Activated effector memory CD4-positive, alpha-beta T cell treated with anti-CD3 and anti-CD28 coated beads, Interleukin-2, amount 50 U/mL, for 16 hours (primary cell): Measurements from ENCODE around the gene TTC23.

Experiments used
- DNase-seq: peaks from one replicate; pipeline ENCODE4 v3.0.0-alpha.2; 2020

The TTC23 gene

GRCh38 chr15:99132634-99133287, 116.6 kb downstream of the TTC23 start:
- no peak for DNase-seq

GRCh38 chr15:99132122-99132521, 117.3 kb downstream of the TTC23 start:
- no peak for DNase-seq

- DNase-seq: peak; percentile 58
These were observed 117.8 kb downstream of the TTC23 start for GRCh38 chr15:99131441-99132023.

DNA sequence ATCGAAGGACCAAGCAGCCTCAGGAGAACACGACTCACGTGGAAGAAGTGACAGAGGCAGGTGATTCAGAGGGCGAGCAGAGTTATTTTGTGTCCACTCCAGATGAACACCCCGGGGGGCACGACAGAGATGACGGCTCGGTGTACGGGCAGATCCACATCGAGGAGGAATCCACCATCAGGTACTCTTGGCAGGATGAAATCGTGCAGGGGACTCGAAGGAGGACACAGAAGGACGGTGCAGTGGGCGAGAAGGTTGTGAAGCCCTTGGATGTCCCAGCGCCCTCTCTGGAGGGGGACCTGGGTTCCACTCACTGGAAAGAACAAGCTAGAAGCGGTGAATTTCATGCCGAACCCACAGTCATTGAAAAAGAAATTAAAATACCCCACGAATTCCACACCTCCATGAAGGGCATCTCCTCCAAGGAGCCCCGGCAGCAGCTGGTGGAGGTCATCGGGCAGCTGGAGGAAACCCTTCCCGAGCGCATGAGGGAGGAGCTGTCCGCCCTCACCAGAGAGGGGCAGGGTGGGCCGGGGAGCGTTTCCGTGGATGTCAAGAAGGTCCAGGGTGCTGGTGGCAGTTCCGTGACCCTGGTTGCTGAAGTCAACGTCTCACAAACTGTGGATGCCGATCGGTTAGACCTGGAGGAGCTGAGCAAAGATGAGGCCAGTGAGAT, 118.5 kb downstream of the TTC23 start:
- DNase-seq: no peak

- no peak for DNase-seq
These were observed 119.1 kb downstream of the TTC23 start for GRCh38 chr15:99130314-99130713.

- no peak for DNase-seq
These were observed 119.7 kb downstream of the TTC23 start for GRCh38 chr15:99129644-99130043.

- DNase-seq: no peak
These were observed 121.0 kb downstream of the TTC23 start for GRCh38 chr15:99128411-99128810.

- DNase-seq: no peak
These were observed 121.6 kb downstream of the TTC23 start for GRCh38 chr15:99127773-99128172.

DNA sequence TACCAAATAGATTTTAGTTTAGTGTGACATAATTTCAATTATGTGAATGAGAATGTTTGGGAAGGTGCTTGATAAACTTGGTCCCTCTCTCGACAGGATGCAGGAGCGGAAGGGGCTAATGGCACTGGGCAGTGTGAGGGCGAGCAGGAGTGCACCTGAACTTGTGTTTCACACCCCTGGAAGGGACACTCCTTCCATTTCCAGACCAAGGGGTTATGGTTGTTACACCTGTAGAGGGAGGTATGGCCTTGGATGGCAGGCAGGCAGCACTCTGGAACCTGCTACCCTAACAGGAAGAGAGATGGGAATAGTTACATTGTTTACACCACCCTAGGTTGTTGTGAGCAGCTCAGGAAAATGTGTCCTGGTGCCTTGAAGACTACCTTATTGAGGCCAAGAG, 122.5 kb downstream of the TTC23 start:
- no peak for DNase-seq

DNA sequence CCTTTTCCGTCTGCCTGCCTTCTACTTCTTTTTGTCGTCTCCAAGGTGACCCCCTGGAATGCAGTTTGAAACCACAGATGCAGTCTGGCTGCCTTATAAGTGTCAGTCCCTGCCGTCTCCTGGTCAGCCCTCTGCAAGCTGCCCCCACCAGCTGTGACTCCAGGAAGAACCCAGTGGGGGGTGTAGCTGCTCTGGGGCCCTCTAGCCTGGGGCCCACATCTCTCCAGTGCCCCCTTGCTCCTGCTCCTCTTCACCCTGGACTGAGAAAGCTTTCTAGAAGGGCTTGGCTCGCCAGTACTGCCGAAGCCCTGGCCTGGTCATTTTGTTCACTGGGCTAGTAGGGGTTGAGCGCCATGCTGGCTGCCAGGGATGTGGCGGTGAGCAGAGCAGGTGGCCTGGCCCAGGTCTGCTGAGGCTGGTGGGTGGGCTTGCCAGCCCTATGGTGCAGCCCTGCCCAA, 123.2 kb downstream of the TTC23 start:
- DNase-seq: no peak

DNA sequence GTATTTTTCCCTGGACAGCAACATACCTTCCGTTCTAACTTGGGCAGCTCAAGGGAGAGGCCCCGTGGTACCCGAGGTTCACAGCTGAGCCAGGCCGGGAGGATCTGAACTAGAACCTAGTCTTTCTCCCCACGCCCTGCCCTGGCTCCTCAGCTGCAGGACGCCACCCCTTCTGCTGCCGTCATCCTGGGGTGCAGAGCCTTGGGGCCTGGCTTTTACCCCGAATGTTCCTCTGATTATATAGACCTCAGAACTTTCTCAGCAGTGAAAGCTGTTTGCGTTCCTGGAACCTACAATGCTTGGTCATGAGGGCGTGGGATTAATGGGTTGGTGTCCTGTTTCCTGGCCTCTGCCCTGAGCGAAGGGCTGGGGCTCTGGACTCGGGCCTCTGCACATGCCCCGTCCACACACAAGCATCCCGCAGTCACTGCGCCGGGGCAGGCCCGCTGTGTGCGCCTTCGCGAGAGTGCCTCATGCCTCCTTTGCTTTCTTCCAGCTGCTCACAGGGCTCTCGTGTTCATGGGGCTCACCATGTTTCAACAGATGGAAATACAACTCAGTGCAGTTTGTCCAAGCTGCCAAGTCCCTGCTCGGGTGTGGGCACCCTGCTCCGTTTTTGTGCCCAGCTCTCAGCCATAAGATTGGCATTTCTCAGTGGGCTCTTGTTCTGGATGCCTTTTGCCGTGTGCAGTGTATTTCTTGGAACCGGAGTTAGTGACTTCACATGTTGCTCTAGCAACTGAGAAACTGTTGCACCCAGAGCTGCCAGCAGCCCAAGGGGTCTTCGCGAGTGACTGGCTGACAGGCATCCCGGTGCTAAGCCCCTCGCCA, 124.1 kb downstream of the TTC23 start:
- DNase-seq: no peak

DNA sequence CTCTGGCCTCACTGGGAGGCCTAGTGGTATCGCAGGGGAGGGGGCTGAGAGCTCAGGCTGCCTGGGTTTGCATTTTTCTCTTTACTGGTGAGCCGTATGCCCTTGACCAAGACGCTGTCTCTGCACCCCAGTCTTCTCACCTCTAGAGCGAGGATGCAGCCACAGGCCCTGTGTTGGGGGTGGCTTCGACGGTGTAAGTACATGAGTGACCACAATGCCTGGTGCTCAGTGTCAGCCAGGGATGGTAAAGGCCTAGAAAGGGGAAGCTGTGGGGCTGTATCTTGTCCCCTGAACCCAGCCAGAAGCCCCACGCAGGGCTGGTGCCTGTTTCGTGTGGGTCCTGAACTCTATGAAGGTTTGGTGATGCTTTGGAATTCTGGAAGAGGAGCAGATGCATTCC, 124.7 kb downstream of the TTC23 start:
- DNase-seq: no peak

DNA sequence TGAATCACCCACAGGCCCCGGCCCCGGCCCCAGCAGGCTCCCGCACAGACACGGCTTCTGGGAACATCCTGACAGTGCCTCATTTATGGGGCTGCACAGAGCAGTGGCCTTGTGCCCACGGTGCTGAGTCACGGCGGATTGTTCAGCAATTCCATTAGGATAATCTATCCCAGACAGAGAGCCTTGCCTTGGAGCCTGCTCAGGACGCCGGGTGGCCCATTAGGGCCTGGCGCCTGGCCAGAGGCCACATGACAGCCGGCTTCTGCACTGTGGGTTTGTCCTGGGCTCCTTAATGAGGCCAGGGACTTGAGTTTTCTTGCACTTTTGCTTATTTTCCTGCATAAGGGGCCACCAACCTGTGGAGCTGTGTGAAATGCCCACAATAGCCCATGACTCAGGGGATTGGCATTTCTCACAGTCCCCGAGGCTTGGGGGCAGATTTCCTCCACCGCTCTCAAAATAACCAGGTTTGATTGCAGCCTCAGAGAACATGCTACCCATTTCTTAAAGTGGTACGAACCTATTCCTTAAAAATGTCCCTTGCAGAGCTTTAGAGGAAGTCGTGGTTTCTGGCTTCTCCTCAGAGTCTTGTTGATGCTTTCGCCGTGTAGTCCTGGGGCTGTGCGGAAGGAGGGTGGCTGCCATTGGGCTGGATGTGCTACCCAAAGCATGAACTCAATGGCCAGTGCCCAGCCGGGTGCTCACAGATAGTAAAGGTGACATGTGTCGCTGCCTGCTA, 125.5 kb downstream of the TTC23 start:
- DNase-seq: no peak

- DNase-seq: no peak
These were observed 126.3 kb downstream of the TTC23 start for GRCh38 chr15:99122831-99123712.

GRCh38 chr15:99121691-99122410, 127.5 kb downstream of the TTC23 start:
- no peak for DNase-seq

- no peak for DNase-seq
These were observed 128.2 kb downstream of the TTC23 start for GRCh38 chr15:99121207-99121606.

GRCh38 chr15:99120050-99120777, 129.2 kb downstream of the TTC23 start:
- DNase-seq: no peak

DNA sequence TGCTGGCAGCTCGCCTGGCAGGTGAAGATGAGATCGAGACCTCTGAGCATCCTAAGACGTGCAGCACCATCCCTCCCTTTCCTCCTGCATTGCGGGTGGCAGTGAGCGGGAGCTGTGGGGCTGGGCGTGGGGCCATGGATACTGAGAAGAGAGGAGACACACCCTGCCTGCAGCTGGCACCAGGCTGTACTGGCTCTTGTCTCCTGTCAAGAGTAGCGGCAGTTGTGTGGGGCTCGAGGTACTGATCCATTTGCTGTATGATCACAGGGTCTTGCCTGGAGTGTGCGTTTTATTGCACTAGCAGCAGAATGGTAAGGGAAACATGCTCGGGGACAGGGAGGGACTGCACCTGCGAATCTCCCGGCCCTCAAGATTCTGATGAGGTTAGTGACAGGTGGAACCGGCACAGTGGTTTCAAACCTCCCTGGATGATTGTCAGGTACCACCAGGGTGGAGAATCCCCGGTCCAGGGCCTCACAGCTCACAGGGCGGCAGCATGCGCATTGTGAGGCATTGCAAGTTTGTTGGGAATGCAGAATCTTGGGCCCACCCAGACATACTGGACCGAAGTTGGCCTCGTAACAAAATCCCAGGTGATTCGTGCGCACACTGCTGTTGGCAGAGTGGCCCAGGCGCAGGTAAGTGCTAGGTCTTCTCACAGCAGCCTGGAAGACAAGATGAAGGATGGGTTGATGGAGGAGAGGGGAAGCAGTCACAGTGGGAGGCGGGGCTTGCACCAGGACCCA, 130.4 kb downstream of the TTC23 start:
- no peak for DNase-seq

- DNase-seq: no peak
These were observed 131.1 kb downstream of the TTC23 start for GRCh38 chr15:99118258-99118632.
